ENCODE results near the gene RRBP1.
"Not testable (repeated sequence)": the region's sequence is repeated elsewhere in the genome, so short reads cannot be mapped to it uniquely, and the experiment has no call there.

RRBP1 gene

DNA sequence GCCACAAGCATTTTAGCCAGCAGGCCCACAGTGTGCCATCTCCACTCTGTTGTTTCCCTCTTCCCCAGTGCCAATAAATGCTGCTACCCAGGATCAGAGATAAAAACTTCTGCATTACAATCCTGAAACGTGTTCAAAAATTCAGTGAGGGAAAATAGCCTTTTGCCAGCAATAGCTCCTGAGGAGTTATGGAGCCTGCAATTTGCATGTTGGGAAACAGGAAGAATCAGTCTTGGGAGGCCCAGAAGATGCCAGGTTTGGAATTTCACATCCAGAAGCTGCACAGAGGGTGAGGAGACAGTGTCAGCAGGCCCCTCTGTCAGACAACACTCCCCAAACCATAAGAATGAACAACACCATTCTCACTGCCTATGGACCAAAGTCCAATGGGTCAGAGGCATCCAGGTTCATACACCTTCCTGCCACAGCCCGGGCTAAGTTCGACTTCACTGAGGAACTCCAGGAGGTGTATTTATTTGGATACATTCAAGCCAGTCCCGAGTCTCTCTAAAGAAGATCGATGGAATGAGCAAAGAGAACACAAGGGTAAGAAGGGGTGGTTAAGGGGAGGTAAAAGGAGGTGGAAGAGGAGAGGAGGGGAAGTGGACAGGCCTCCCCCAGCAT, 20.8 kb downstream of the RRBP1 start:
- Histone ChIP-seq H3K9me3 (ENCODE audit: severe bottlenecking) (no peaks in the 10 kb centered on the region), H3K27ac (ENCODE audit: poor library complexity, severe bottlenecking) (no peak overlapping the region), H3K36me3 (ENCODE audit: low read depth) (peaks cover 54% of the 10 kb centered on the region), H3K4me3 (ENCODE audit: severe bottlenecking) (no peak overlapping the region), H3K27me3 (ENCODE audit: insufficient read depth, poor library complexity, severe bottlenecking) (no peaks in the 10 kb centered on the region), H3K4me1 (ENCODE audit: insufficient read depth, poor library complexity, severe bottlenecking) (no peaks in the 10 kb centered on the region)
- no peak for TF ChIP-seq CTCF (IDR thresholded peaks at IDR 0.05; ENCODE audit: poor library complexity, severe bottlenecking)
- ATAC-seq (ENCODE audit: low read depth), result no peak
- DNase-seq (ENCODE audit: low spot score), result peak; percentile 11

DNA sequence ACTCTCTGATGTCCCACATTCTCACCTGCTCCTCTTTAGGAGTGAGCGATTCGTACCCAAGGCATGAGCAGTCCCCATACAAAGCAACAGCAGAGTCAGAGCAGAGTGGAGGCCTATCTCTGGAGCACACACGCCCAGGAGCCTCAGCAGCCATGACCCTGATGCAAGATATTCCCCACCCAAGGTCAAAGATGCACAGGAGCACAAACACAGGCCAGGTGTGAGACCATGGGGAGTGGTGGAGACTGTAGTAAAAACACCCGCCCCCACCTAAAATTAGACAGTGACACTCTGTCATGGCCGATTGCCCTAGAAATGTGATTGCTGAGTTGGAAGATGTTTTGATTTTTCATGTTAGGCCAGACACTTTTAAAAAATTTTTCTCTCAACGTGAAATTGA, 21.4 kb downstream of the RRBP1 start:
- no peak for TF ChIP-seq CTCF (IDR thresholded peaks at IDR 0.05; ENCODE audit: poor library complexity, severe bottlenecking)
- peaks cover 60% of the 10 kb centered on the region for H3K36me3 ChIP-seq (ENCODE audit: low read depth)
- no peak overlapping the region for H3K27ac ChIP-seq (ENCODE audit: poor library complexity, severe bottlenecking)
- DNase-seq (ENCODE audit: low spot score), result peak; percentile 7
- H3K27me3 ChIP-seq (ENCODE audit: insufficient read depth, poor library complexity, severe bottlenecking), result no peaks in the 10 kb centered on the region
- H3K9me3 ChIP-seq (ENCODE audit: severe bottlenecking), result no peaks in the 10 kb centered on the region
- no peak for ATAC-seq (ENCODE audit: low read depth)
- H3K4me1 ChIP-seq (ENCODE audit: insufficient read depth, poor library complexity, severe bottlenecking), result no peaks in the 10 kb centered on the region
- no peak overlapping the region for H3K4me3 ChIP-seq (ENCODE audit: severe bottlenecking)

- no peaks in the 10 kb centered on the region for H3K4me1 ChIP-seq (ENCODE audit: insufficient read depth, poor library complexity, severe bottlenecking)
- H3K27me3 ChIP-seq (ENCODE audit: insufficient read depth, poor library complexity, severe bottlenecking), result no peaks in the 10 kb centered on the region
- H3K27ac ChIP-seq (ENCODE audit: poor library complexity, severe bottlenecking), result no peak overlapping the region
- peaks cover 62% of the 10 kb centered on the region for H3K36me3 ChIP-seq (ENCODE audit: low read depth)
- ATAC-seq (ENCODE audit: low read depth) (no peak), DNase-seq (ENCODE audit: low spot score) (peak; percentile 28)
- TF ChIP-seq CTCF (IDR thresholded peaks at IDR 0.05; ENCODE audit: poor library complexity, severe bottlenecking), result no peak
- H3K4me3 ChIP-seq (ENCODE audit: severe bottlenecking), result no peak overlapping the region
- no peaks in the 10 kb centered on the region for H3K9me3 ChIP-seq (ENCODE audit: severe bottlenecking)
Measured at GRCh38 chr20:17659801-17660200, 22.2 kb downstream of the RRBP1 start.

GRCh38 chr20:17659344-17659743, 22.7 kb downstream of the RRBP1 start:
- not testable (repeated sequence) for H3K4me1 ChIP-seq (ENCODE audit: insufficient read depth, poor library complexity, severe bottlenecking)

GRCh38 chr20:17658648-17658993, 23.4 kb downstream of the RRBP1 start:
- Histone ChIP-seq H3K4me3 (ENCODE audit: severe bottlenecking) (no peak overlapping the region), H3K4me1 (ENCODE audit: insufficient read depth, poor library complexity, severe bottlenecking) (no peaks in the 10 kb centered on the region), H3K36me3 (ENCODE audit: low read depth) (peaks cover 73% of the 10 kb centered on the region), H3K27ac (ENCODE audit: poor library complexity, severe bottlenecking) (no peak overlapping the region), H3K9me3 (ENCODE audit: severe bottlenecking) (no peaks in the 10 kb centered on the region), H3K27me3 (ENCODE audit: insufficient read depth, poor library complexity, severe bottlenecking) (no peaks in the 10 kb centered on the region)
- ATAC-seq (ENCODE audit: low read depth) (no peak), DNase-seq (ENCODE audit: low spot score) (peak; percentile 18)
- TF ChIP-seq CTCF (IDR thresholded peaks at IDR 0.05; ENCODE audit: poor library complexity, severe bottlenecking), result no peak

More at GRCh38 chr20:17659344-17659743, 22.7 kb downstream of the RRBP1 start:
- H3K36me3 ChIP-seq (ENCODE audit: low read depth), result peaks cover 65% of the 10 kb centered on the region
- ATAC-seq (ENCODE audit: low read depth); H3K27ac ChIP-seq (ENCODE audit: poor library complexity, severe bottlenecking); H3K9me3 ChIP-seq (ENCODE audit: severe bottlenecking); H3K27me3 ChIP-seq (ENCODE audit: insufficient read depth, poor library complexity, severe bottlenecking); H3K4me3 ChIP-seq (ENCODE audit: severe bottlenecking): not testable (repeated sequence)
- DNase-seq (ENCODE audit: low spot score), result peak; percentile 11
